HG03571 (cell line): ENCODE measurements around the gene CTBS.
"Not testable (repeated sequence)": the region's sequence is repeated elsewhere in the genome, so short reads cannot be mapped to it uniquely, and the experiment has no call there.

Experiments used
- ATAC-seq: cut with Tn5 transposase; IDR thresholded peaks from one replicate; pipeline ENCODE4 v1.9.1; 2021; ENCODE audit not compliant: unreplicated experiment

Gene CTBS

DNA sequence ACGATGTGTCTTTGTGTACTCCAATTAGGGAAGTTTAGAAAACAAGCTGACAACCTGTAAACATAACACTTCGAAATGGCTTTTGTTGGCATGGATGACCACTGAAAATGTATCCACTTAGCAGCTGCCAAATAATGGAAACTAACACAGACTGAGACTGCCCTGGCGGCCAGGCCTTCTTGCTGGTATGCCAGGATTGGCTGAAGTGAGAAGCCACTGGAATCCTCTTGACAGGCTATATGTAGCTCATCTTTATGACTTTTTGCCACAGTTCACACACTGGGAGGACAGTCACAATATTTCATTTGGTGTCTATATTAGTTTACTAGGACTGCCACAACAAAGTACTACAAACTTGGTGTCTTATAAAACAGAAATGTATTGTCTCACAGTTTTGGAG, 12.9 kb upstream of the CTBS start:
- no peak for ATAC-seq

DNA sequence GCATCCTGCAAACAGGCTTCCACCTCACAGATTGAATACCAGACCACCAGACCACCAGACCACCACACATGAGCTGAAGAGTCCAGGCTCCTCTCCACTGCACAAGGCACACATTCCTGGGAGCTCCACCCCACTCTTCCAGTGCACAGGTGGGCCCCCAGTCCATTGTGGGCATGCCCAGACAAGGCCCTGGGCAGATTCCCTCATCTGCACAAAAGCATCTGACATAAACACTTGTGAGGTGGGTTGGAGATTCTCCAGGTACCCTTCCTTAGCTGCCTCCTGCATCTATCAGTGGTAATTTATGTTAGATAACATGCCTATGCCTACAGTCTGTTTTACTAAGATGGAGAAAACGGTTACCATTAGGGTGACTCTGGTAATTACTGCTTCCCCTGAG, 11.6 kb upstream of the CTBS start:
- no peak for ATAC-seq

DNA sequence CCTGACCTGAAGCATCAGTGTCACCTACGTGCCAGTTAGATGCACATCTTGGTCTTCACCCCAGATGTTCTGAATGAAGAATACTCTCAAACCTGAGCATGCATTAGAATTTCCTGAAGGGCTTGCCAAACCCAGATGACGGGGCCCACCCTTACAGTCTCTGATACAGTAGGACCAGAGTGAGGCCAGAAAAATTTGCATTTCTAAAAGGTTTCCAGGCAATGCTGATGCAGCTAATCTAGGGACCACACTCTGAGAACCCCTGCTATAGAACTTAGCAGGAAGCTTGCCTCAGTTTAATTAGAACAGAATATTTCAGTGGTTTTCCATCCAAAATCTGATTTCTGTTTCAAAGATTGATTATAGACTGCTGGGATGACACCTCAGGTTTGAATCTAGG, 9.9 kb upstream of the CTBS start:
- no peak for ATAC-seq

DNA sequence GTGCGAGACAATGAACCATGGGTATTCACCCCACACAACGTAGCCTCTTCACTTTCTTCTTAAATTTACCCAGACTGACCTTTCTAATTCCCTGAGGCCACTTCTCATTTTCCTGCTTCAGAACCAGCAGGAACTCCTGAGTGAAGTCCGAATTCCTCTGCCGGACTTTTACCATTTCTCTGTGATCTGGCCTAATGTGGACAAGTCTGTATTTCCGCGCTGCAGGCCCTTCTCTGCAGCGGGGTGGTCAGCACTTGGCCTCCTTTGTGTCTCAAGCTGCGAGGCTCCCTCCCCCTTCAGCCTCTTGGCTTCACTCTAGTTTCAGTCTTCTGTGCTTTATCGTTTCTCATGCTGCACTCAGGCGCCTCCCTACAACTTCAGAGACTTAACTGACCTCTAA, 9.4 kb upstream of the CTBS start:
- no peak for ATAC-seq

DNA sequence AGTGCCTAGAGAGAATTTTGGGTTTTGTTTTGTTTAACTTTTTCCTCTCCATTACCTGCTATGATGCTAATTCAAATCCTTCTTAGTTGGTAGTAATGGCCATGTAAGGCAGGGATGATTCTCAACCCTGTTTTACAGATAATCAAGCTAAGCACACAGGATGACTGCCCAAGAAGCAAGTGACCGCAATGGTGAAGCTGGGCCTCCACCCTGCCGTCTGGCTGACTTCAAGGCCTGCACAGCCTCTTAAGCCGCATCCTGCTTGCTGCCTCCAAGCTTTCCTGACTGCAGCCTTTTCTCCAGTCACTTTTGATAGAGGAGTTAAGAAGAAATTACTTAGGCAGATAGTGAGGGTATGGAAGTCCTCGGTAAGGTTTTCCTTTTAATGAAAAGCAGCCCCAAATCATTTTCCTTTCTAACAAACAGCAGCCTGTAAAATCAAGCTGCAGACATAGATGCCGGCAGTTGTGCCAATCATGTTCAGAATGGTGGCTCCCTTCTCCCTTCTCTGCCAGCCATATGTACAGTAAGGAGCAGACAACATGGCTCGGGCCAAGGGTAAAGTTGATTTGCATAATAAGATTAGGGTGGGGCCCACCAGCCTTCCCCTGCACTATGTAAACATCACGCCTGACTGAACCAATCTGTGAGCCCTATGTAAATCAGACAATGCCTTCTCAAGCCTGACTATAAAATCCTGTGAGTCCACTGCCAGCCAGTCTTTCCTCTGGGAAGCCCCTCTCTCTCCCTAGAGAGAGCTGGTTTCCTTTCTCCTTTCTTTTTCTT, 8.8 kb upstream of the CTBS start:
- ATAC-seq: no peak

DNA sequence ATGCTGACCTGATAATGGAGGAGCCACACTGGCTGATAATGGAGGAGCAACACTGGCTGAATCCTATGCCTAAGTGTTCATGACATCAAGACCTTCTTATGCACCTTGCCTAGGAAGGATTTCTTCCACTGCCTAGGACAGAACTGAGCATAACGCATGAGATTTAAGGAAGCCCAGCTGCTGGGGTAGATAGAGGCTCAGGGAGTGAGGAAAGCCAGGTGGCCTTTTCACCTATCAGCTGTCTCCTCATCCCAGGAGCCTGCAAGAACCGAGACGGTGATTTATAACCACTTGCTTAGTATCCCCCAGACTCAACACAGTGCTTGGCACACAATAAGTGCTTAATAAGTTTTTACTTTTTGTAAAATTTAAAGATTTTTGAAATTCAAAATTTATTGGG, 7.4 kb upstream of the CTBS start:
- no peak for ATAC-seq

DNA sequence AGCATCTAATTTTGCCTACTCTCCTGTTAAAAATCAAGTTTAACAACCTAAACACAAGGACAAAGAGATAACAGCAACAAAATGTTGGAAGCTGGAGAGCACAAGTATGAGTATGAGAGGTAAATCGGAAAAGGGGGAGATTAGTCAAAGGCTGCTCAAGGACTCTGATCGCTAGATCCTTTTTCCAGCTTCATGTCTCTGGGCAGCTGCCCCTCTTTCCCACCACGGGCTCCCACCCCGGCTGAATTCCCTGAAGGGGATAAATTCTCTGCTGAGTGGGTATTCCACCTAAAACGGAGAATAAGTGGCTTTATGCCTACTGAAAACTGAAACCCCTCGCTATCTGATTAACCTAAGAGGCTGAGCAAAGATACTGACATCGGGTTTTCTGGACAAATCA, 696 bp upstream of the CTBS start:
- ATAC-seq: no peak

DNA sequence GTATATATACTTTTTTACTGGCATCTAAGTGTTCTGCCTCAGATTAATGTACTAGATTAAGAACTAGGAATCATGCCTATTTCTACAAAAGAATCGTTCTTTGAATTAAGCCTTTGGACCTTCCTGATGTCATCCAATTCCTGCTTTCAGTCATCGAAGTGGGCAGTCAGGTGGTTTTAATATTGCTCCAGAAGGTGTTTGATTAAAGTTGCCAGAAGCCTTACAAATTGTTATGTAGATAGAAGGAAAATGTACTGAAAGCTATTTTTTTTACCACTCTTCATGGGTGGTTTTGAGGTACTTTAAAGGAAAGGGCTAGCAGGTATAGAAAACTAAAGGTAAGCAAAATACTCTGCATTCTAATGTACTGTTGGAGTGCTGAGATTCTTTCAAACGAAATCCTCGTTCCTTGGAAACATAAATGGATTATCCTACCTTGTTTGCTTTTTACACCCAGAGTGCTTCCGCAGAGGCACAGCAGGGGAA, 716 bp downstream of the CTBS start:
- ATAC-seq: no peak

DNA sequence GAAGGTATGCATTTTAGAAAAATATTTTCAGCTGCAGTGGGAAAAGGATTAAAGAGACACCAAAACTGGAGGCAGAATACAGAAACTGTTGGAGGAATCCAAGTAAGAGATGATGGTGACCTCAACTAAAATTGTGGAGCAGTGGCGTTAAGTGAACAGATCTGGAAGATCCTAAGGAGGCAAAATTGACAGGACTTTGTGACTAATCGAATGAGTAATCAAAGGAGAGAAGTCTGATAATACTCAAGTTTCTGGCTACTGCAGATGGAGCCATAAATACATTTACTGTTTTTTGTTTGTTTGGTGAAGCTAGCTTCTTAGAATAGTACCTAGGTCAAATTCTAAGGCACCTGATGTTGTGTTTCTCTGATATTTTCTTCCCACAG, 3.1 kb downstream of the CTBS start:
- ATAC-seq: no peak

DNA sequence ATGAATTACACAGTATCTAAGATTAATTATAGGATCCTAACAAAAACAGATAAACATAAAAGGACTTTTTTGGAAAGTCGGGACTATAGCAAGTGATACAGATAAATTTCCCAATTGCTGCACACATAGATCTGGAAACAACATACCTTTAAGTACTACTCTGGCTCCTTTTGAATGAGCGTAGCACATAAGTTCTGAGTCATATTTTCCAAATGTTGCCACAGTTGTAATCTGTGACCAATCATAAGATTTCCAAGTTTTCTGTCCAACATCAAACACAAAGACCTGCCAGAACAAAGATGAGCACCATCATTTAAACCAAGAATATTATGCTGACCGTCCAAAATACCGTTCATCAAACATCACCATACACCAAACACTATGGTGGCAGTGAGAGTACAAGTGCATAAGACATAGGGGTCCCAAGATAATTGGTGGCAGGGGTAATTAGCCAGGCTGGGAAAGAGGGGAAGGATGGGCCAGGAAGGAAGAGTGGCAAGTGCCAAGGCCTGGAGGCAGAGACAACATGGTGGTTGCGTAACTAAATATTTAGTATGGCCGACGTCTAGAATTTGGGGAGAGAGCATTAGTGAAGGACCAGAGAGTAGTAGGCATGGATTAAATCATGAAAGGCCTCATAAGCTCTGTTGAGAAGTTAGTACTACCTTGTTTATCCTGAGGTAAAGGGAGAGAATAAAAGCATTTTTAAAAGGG, 3.6 kb downstream of the CTBS start:
- no peak for ATAC-seq

DNA sequence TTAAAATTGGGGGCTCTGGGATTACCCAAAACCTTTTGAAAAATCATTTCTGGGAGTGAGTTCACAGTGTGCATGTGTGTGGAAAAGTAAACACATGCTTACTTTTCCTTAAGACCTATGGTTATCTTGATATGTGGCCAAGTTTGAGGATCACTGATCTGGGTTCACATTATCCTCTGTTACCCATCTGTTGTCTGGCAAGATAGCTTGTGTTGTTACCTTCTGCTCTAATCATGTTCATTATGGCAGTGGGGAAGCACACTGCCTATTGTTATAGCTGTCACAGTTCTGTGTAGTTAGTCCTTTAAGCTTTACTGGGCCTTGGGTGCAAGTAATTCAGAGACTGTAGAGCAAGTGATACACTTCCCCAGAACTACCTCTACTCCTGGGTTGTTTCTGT, 5.0 kb downstream of the CTBS start:
- ATAC-seq: no peak

DNA sequence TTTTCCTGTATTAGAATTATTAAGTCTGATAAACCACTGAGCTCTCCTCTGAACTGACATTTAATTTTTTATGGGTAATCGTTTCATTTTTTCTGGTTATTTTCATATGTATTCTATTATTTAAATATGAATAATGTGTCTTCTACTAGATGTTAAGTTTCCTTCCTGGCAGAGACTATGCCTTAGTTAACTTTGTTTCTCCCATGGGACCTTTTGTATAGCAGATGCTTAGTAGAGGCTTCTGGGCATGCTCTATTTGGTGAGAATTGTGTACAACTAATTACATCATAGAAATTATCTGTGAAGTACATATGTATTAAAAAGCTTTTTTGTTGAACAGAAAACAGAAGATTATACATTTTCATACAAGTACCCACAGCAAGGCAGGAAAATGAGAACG, 23.4 kb downstream of the CTBS start:
- ATAC-seq: no peak

DNA sequence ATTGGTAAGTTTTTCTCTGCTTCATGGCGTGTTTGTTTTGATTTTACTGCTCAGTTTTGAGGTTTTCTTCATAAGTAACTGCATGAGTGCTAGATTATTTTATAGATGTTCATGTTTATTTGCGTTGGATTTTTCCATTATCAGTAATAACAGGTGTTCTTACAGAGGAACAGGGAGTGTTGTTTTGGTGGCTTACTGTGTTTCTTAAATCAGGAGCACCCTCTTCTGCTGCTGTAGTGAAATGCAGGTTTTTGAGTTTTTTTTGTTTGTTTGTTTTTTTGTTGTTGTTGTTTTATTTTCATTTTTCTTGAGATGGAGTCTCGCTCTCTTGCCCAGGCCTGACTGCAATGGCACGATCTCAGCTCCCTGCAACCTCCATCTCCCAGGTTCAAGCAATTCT, 32.6 kb downstream of the CTBS start:
- no peak for ATAC-seq

DNA sequence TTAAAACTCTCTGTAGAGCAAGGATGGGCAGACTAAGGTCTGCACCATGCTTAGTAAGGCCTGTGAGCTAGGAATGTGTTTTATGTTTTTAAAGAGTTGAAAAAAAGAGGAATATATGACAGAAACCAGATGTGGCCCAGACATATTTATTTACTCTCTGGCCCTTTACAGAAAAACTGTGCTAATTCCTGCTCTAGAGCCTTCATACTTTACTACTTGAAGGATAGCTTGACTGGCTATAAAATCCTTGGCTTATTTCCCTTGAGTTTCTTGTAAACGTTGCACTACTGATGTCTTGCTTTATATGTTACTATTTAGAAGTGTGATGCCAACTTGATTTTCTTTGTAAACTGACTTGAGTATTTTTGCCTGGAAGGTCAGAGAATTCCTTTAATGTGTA, 33.5 kb downstream of the CTBS start:
- ATAC-seq: no peak

DNA sequence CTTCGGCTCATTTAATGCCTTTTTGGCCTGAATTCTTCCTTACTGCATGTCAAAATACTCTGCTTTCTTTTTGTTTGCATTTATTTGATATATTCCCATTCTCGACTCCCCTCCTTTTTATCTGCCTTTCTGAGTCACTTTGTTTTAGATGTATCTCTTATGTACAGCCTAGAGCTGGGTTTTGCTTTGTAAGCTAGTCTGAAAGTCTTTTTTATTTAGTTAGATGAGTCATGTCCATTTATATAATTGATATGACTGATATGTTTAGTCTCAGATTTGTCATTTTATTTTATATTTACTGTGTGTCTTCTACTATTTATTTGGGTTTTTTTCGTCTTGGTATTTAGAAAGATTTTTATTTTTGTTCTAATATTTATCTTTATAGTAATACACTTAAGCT, 34.3 kb downstream of the CTBS start:
- no peak for ATAC-seq

DNA sequence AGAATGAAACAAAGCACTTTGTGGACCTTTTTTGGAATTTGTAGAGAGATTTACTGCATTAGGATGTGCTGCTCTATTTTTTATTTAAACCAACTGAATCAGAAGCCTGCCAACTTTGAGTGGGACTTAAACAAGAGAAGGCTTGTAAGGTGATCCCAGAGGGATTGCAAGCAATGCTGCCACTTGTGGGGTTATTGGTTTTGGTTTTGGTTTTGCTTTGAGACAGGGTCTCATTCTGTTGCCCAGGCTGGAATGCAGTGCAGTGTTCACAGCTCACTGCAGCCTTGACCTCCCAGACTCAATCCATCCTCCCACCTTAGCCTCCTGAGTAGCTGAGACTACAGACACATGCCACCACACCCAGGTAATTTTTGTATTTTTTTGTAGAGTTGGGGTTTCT, 35.6 kb downstream of the CTBS start:
- peak; percentile 61 for ATAC-seq

DNA sequence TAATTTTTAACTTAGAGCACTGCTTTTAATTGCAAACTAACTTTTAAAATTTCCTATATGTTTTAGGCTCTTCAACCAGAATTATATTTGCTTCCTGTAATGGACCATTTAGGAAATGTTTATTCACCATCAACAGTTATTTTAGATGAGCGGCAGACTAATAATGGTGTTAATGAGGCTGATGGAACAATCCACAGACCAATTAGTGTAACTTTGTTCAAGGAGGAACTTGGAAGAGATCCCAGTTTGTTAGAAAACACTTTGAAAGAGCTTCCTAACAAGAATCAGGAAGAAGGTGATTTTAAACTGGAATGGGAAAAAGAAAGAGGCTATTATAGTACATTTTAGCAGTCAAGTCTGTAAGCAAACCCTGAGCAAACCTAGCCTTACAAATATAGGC, 48.5 kb downstream of the CTBS start:
- no peak for ATAC-seq

DNA sequence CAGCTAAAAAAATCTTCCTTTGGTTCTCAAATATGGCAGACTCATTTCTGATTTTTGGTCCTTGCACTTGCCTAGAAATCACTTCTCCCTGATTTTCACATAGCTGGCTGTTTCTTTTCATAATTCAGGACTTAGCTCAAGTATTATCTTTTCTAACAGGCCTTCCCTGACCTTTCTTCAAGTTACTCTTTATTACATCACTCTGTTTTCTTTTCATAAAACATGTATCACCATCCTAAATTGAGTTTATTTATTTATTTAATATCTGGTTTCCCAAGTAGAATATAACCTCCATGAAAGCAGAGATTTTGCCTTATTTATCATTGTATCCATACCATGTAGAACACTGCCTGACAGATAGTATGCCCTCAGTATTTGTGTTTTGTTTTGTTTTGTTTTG, 49.6 kb downstream of the CTBS start:
- no peak for ATAC-seq

DNA sequence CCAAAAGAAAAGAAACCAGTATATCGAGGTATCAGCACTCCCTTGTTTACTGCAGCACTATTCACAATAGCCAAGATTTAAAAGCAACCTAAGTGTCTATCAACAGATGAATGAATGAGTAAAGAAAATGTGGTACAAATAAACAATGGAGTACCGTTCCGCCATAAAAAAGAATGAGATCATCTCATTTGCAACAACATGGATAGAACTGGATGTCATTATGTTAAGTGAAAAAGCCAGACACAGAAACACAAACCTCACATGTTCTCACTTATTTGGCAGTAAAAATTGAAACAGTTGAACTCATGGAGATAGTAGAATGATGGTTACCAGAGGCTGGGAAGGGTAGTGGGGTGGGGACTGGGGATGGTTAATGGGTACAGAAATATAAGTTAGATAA, 63.6 kb downstream of the CTBS start:
- no peak for ATAC-seq

DNA sequence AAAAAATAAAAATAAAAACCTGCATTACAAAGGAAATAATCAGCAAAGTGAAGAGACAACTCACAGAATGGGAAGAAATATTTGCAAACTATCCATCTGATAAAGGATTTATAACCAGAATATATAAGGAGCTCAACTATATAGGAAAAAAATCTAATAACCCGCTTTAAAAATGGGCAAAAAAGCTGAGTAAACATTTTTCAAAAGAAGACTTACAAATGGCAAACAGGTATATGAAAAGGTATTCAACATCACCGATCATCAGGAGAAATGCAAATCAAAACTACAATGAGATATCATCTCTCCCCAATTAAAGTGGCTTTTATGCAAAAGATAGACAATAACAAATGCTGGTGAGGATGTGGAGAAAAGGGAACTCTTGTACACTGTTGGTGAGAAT, 64.1 kb downstream of the CTBS start:
- no peak for ATAC-seq

DNA sequence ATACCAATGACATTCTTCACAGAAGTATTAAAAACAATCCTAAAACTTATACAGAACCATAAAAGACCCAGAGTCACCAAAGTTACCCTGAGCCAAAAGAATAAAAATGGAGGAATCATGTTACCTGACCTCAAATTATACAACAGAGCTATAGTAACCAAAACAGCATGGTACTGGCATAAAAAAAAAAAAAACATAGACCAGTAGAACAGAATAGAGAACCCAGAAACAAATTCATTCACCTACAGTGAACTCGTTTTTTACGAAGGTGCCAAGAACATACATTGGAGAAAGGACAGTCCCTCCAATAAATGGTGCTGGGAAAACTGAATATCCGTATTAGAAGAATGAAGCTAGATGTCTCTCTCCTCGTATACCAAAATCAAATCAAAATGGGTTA, 65.2 kb downstream of the CTBS start:
- no peak for ATAC-seq

DNA sequence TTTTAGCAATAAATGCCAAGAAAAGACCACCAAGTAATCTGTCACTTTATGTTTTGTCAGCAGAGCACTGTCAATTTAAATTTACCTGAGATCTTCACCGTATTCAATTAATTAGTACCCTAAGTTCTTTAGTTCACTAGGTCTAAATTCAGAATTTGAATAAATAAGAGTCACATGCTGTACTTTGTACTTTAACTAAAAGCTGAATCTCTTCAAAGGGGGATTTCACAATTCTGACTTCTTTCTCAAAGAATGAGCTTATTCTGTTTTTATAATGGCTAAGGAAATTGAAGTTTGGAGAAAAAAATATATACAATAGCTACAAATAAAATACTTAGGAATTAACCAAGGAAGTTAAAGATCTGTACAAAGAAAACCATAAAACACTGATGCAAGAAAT, 65.7 kb downstream of the CTBS start:
- ATAC-seq: no peak

DNA sequence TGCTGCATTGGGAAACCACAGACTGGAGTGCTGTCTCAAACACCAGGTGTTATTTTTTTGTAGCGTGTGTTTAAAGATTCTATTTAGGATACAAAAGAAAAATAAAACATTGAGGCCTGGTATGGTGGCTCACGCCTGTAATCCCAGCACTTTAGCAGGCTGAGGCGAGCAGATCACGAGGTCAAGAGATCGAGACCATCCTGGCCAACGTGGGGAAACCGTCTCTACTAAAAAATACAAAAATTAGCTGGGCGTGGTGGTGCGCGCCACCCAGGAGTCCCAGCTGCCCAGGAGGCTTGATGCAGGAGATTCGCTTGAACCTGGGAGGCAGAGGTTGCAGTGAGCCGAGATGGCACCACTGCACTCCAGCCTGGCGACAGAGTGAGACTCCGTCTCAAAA, 66.4 kb downstream of the CTBS start:
- not testable (repeated sequence) for ATAC-seq
